ENCODE data around the gene PHF2. TPM values are rescaled to one million over a fixed set of nuclear protein-coding genes. Genes with fewer than 3 reads are reported as not detected.

Gene PHF2
- total and polyA plus RNA-seq, 10 donors, result 11.2 to 46.2 (median 31.0) TPM

GRCh38 chr9:93635186-93636107, 59.1 kb downstream of the PHF2 start:
- no peak overlapping the region for H3K4me3 ChIP-seq
- TF ChIP-seq POLR2AphosphoS5 (IDR thresholded peaks at IDR 0.05) (no peak), POLR2A (IDR thresholded peaks at IDR 0.05) (no peak), CTCF (IDR thresholded peaks at IDR 0.05 in 8 of 11, conservative IDR thresholded peaks at IDR 0.05 in 3 of 11) (no peak)
- H3K27ac ChIP-seq, result no peak overlapping the region
- peaks cover 2 to 100% (median 70%) of the 10 kb centered on the region in 6 donors for H3K36me3 ChIP-seq
- intact Hi-C loops (cut with DNase I; ENCODE audit: low total_unique reads), result no loop called here
- peaks cover 2 to 25% (median 19%) of the 10 kb centered on the region in 8 donors for H3K9me3 ChIP-seq
- H3K27me3 ChIP-seq (replicated peaks in 1 of 7), result no peaks in the 10 kb centered on the region
- no peaks in the 10 kb centered on the region for H3K4me1 ChIP-seq
- 87 to 98% (median 94%) methylated on average over 12 to 13 of the region's 13 CpGs for WGBS, 5 donors
- DNase-seq, result peak; percentile 50

GRCh38 chr9:93636172-93636661, 59.8 kb downstream of the PHF2 start:
- DNase-seq, result peak; percentile 56

GRCh38 chr9:93636667-93637066, 60.3 kb downstream of the PHF2 start:
- TF ChIP-seq POLR2A (IDR thresholded peaks at IDR 0.05), result no peak
- TF ChIP-seq POLR2AphosphoS5 (IDR thresholded peaks at IDR 0.05), result no peak
- TF ChIP-seq CTCF (IDR thresholded peaks at IDR 0.05 in 8 of 11, conservative IDR thresholded peaks at IDR 0.05 in 3 of 11), result no peak
- Histone ChIP-seq H3K27me3 (replicated peaks in 1 of 7) (no peaks in the 10 kb centered on the region), H3K4me3 (no peak overlapping the region), H3K27ac (no peak overlapping the region), H3K36me3 (peaks cover 2 to 97% (median 64%) of the 10 kb centered on the region in 6 donors), H3K4me1 (no peaks in the 10 kb centered on the region), H3K9me3 (peaks cover 2 to 25% (median 19%) of the 10 kb centered on the region in 8 donors)
- 87 to 97% (median 92%) methylated on average over 5 of the region's 5 CpGs for WGBS, 5 donors
- intact Hi-C loops (cut with DNase I; ENCODE audit: low total_unique reads), result no loop called here
- no peak for DNase-seq

More at GRCh38 chr9:93636172-93636661, 59.8 kb downstream of the PHF2 start:
- Histone ChIP-seq H3K36me3 (peaks cover 2 to 97% (median 64%) of the 10 kb centered on the region in 6 donors), H3K4me3 (no peak overlapping the region), H3K27me3 (replicated peaks in 1 of 7) (no peaks in the 10 kb centered on the region), H3K27ac (no peak overlapping the region), H3K4me1 (no peaks in the 10 kb centered on the region), H3K9me3 (peaks cover 2 to 25% (median 19%) of the 10 kb centered on the region in 8 donors)
- intact Hi-C loops (cut with DNase I; ENCODE audit: low total_unique reads), result no loop called here
- TF ChIP-seq POLR2AphosphoS5 (IDR thresholded peaks at IDR 0.05) (no peak), POLR2A (IDR thresholded peaks at IDR 0.05) (no peak), CTCF (IDR thresholded peaks at IDR 0.05 in 8 of 11, conservative IDR thresholded peaks at IDR 0.05 in 3 of 11) (no peak)
- 96 to 100% (median 98%) methylated on average over 13 to 15 of the region's 15 CpGs for WGBS, 5 donors

GRCh38 chr9:93637886-93638285, 61.5 kb downstream of the PHF2 start:
- TF ChIP-seq POLR2A (IDR thresholded peaks at IDR 0.05) (no peak), CTCF (IDR thresholded peaks at IDR 0.05 in 8 of 11, conservative IDR thresholded peaks at IDR 0.05 in 3 of 11) (no peak), POLR2AphosphoS5 (IDR thresholded peaks at IDR 0.05) (no peak)
- intact Hi-C loops (cut with DNase I; ENCODE audit: low total_unique reads), result no loop called here
- no peaks in the 10 kb centered on the region for H3K4me1 ChIP-seq
- WGBS, 5 donors, result 80 to 99% (median 97%) methylated on average over 3 of the region's 3 CpGs
- H3K27me3 ChIP-seq (replicated peaks in 1 of 7), result no peaks in the 10 kb centered on the region
- no peak overlapping the region for H3K4me3 ChIP-seq
- peaks cover 2 to 91% (median 56%) of the 10 kb centered on the region in 6 donors for H3K36me3 ChIP-seq
- H3K27ac ChIP-seq, result no peak overlapping the region
- H3K9me3 ChIP-seq, result peaks cover 2 to 25% (median 19%) of the 10 kb centered on the region in 8 donors
- no peak for DNase-seq

All from spleen (tissue), 11 donors.